NCI-H2029 treated with DMSO at 0.1 percent for 48 hours (cell line): ENCODE data around the gene EPN2.
"Not testable (repeated sequence)": the region's sequence is repeated elsewhere in the genome, so short reads cannot be mapped to it uniquely, and the experiment has no call there.

ENCODE experiments used
- DNase-seq: peaks from one replicate; lab custom pipeline; 2025; lab: John Stamatoyannopoulos, UW

EPN2 gene

GRCh38 chr17:19237139-19237388 lies at the start of gene EPN2:
Gene EPN2 (plus strand): TSS chr17:19237366. CDS start chr17:19283120, 45,754 bp downstream.
- not testable (repeated sequence) for DNase-seq

- DNase-seq = not testable (repeated sequence)
Observed at GRCh38 chr17:19187883-19188869, 49.0 kb upstream of the EPN2 start.

DNA sequence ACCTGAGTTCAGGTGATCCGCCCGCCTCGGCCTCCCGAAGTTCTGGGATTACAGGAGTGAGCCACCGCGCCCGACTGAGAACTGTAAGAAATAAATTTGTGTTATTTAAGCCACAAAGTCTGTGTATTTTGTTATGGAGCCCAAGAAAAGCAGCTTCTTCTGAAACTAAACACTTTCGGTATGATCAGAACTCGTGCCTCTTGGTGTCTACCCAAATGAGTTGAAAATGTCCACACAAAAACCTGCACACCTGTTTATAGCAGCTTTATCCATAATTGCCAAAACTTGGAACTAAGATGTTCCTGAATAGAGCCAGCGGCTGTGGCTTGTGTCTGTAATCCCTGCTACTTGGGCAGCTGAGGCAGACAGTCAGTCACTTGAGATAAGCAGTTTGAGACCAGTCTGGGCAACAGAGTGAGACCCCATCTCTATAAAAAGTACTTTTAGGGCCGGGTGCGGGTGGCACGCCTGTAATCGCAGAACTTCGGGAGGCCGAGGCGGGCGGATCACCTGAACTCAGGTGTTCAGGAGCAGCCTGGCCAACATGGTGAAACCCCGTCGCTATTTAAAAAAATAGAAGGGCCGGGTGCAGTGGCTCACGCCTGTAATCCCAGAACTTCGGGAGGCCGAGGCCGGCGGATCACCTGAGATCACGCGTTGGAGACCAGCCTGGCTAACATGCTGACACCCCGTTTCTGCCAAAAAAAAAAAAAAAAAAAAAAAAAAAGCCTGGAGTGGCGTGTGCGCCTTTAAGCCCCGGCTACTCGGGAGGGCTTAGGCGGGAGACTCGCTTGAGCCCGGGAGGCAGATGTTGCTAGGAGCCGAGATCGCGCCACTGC lies 48.1 kb upstream of the EPN2 start:
- DNase-seq = not testable (repeated sequence)

DNA sequence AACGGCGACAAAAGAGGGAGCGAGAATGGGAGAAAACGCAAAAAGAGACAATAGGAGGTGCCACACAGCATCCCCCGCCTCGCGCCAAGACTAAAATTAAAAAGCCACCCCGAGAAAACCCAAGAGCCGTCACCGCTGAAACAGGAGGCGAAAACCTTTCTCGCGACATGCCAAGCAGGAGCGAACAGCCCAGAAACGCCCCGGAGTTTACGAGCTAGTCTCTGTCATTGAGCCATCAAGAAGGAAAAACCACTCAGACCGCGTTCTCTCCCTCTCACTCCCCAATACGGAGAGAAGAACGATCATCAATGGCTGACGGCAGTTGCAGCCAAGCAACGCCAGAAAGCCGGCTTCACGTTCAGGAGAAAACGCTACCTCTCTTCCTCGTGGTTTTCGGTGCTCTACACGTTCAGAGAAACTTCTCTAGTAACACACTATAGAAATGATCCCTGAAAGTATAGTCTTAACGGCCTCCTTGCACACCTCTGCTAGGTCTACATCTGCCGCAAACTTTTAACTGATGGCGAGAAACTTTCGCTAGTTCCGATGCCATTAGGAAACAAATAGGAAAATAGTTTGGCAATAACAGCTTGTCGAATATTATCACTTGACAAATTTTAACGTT lies 47.3 kb upstream of the EPN2 start:
- DNase-seq = not testable (repeated sequence)

GRCh38 chr17:19196382-19197204 lies 40.6 kb upstream of the EPN2 start:
- not testable (repeated sequence) for DNase-seq

DNA sequence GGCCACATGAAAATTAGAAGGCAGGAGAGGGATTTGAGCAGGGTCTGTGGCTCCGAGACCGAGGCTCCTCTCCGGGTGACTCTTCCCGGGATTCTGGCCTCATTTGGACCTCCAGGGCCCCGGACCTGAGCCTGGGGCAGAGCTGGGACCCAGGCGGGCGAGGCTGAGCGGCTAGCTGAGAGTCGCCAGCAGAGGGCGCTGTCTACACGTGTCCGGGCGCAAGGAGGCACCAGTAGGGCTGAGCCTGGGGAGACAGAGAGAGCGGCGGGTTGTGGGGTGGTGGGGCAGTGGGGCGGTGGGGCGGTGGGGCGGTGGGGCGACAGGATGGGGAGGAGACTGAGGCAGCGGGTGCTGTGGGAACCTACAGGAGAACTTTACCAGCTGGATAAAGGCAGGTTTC lies 34.7 kb upstream of the EPN2 start:
- not testable (repeated sequence) for DNase-seq

GRCh38 chr17:19203429-19203828 lies 33.7 kb upstream of the EPN2 start:
- DNase-seq = not testable (repeated sequence)

- not testable (repeated sequence) for DNase-seq
Observed at GRCh38 chr17:19215074-19215860, 21.9 kb upstream of the EPN2 start.

DNA sequence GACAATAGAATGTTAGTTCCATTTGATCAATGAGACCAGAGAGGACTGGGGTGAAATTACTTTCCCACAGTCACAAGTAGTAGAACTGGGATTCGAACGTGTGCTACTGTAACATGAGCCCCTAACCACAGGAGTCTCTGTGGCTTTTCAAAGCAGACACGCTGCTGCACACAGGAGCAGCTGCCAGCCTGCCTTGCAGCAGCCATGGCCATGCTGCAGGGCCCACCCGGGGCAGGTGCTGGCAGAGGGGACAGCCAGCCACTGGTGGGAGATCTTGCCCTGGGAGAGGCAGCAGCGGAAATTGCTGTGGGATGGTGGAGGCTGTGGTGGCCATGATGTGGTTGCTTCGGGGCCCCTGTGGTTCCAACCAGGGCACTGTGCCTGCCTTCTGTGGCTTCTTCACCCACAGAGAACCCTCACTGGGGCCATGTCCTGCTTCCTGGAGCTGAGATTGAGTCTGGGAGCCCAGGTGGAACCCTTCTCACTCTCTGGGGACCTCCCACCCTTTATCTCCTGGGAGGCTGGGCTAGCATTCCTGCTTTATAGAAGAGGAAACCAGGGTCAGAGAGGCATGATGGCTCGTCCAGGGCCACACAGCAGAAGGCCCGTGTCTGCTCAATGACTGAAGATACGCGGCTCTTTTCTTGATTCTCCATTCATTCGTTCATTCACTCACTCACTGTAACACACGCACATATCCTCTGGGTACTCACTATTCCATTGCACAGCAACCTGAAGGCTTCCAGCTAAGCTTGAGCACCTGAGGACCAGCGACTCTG lies 20.8 kb upstream of the EPN2 start:
- not testable (repeated sequence) for DNase-seq

- DNase-seq = not testable (repeated sequence)
Observed at GRCh38 chr17:19218914-19219313, 18.3 kb upstream of the EPN2 start.

GRCh38 chr17:19219384-19219783 lies 17.8 kb upstream of the EPN2 start:
- DNase-seq = not testable (repeated sequence)

DNA sequence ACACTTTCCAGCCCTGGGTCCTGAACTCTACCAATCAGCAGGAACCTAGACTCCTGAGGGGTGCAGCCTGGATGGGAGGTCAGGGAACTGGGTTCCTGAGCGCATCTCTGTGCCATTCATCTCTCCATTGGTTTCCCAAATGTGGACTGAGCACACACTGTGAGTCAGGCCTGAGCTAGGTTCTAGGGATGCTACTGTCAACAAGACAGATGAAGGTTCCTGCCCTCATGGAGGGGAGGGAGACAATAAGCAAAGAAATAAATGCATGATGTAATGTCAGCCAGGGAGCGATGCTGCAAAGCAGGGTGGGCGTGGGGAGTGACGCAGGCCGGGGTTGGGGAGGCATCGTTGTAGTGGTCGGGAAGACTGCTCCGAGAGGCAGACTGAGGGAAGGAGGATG lies 17.0 kb upstream of the EPN2 start:
- not testable (repeated sequence) for DNase-seq

GRCh38 chr17:19226610-19227588 lies 10.3 kb upstream of the EPN2 start:
- not testable (repeated sequence) for DNase-seq

GRCh38 chr17:19234676-19235075 lies 2.5 kb upstream of the EPN2 start:
- not testable (repeated sequence) for DNase-seq

DNA sequence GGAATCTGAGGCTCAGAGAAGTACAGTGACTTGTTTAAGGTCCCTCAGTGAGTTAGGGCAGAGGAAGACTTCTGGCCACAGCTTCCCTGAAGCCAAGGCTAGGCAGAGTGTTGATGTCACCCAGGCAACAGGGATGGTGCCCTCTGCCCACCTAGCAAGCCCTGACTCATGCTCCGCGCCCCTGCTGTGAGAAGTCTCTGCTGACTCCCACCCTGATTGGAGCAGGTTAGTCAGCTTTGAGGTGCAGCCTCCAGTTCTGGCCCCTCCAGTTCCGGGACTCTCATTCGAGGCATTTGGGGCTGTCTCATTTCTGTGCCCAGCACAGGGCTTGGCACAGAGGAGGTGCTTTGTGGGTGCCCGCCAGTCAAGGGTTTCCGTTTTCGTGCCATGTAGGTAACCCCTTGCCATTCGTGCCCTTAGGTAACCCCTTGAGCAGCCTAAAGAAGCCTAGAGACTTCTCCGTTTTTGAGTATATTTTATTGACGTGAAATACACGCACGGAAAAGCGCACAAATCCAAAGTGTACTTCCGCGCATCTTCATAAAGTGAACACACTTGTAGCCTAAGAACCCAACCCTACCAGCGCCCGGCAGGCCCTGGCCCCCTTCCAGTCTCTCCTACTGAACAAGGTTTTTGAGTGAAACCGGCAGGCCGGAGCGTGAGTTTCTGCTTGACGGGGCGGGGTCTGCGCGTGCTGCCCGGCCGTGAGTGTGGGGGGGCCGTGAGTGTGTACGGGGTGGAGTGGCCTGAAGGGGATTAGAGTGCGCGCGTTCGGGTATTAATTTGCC lies 621 bp upstream of the EPN2 start:
- DNase-seq = not testable (repeated sequence)

DNA sequence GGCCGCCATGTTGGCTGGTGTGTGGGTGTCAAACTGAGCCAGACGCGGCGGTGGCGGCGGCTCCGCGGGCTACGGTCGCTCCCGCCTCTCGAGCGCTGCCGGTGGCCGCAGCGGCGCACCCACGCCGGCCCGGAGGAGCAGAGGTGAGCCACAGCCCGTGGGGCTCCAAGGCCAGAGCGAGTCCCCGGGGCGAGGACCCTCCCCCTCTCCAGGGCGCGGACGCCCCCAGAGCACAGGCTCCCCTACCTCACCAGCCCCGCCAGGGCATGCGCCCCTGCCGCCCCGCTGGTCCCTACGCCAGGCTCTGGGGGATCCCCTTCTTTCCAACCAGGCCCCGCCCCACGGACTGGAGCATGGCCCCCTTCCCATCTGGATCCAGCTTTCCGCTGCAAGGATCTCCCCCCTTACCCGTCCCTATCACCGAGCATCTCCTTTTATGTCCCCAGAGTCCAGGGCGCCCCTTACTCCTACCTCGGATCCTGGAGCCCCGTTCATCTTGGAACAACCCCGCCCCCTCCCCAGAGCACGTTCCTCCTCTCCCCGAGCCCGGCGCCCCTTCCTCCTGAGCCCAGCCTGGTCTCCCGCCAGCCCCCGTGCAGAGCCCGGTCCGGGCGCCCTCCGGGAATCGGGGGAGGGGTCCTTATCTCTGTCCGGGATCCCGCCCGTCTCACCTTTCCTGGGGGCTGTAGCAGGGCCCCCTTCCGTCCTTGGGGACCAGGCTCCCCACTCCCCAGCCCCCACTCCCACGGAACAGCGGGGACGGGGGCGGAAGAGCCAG lies 412 bp downstream of the EPN2 start:
- DNase-seq = no peak

DNA sequence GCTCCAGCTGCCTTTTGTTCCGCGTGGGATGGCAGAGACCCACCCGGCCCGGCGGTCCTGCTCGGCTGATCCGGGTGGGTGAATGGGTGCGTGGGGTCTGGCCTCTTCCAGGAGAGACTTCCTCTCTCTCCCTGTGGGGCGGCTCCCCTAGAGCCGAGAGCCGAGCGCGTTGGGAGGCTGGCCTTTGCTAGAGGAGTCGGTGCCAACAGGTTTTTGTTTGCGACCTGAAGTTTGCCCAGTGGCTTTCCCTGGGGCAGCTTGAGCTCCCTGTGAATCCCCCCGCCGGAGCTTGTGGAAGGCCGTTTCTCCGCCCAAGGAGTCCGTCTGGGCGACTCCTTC lies 970 bp downstream of the EPN2 start:
- no peak for DNase-seq
